ENCODE results near the gene TAF9.
A peak's percentile ranks its signal among the peaks of the same experiment; 100 is the strongest.
"Not testable (repeated sequence)": the region's sequence is repeated elsewhere in the genome, so short reads cannot be mapped to it uniquely, and the experiment has no call there.

The TAF9 gene

DNA sequence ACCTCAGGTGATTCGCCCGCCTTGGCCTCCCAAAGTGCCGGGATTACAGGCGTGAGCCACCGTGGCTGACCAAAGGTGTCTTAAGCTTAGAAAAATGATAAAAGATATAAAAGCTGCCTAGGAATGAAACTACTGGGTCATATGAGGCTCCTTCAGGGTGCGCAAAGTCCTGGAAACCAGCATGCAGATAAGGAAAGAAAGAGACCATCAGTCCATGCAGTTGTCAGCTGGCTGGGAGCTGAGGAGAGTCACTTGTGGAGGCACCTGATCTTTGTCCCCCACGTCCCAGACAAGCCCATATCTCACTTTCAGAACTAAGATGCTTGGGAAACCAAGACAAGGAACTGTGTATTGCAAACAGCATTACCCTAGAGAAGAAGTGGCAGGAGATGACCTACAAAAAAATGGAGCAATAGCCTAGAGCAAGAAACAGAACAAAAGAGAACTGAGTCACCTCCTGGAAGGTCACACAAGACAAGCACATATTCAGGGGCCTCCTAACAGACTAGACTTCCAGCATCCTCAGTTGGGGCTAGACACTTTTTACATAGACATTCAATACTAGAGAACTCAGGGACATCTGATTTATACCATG, 33.9 kb downstream of the TAF9 start:
- no peak for DNase-seq (ENCODE audit: low read depth)

DNA sequence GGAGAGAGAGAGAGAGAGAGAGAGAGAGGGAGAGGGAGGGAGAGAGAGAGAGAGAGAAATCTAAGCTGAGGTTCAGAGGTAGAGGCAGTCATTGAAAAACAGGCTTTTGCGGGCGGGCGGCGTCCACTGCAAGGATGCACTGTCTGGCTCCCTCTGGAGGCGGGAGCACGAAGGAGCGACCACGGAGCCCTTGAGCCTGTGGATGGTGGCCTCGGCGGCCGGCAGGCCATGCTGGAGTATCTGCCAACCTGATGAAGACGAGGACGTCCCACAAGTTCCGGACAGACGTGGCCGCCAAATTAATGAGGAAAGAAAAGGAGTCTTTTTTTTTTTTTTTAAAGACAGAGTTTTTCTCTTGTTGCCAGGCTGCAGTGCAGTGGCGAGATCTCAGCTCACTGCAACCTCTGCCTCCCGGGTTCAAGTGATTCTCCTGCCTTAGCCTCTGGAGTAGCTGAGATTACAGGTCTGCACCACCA, 34.5 kb downstream of the TAF9 start:
- peak; percentile 42 for DNase-seq (ENCODE audit: low read depth)

DNA sequence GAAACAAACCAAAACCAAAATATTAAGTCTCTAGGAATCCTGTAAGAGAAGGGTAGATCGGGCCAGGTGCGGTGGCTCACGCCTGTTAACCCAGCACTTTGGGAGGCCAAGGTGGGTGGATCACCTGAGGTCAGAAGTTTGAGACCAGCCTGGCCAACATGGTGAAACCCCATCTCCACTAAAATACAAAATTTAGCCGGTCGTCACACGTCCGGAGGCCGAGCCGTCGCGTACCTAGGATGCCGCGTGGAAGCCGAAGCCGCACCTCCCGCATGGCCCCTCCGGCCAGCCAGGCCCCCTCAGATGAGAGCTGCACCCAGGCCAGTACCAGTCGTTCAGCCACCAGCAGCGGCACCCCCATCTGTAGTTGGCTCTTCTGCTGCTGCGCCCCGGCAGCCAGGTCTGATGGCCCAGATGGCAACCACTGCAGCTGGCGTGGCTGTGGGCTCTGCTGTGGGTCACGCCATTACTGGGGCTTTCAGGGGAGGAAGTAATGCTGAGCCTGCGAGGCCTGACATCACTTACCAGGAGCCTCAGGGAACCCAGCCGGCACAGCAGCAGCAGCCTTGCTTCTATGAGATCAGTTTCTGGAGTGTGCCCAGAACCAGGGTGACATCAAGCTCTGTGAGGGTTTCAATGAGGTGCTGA, 35.5 kb downstream of the TAF9 start:
- DNase-seq (ENCODE audit: low read depth) = not testable (repeated sequence)

DNA sequence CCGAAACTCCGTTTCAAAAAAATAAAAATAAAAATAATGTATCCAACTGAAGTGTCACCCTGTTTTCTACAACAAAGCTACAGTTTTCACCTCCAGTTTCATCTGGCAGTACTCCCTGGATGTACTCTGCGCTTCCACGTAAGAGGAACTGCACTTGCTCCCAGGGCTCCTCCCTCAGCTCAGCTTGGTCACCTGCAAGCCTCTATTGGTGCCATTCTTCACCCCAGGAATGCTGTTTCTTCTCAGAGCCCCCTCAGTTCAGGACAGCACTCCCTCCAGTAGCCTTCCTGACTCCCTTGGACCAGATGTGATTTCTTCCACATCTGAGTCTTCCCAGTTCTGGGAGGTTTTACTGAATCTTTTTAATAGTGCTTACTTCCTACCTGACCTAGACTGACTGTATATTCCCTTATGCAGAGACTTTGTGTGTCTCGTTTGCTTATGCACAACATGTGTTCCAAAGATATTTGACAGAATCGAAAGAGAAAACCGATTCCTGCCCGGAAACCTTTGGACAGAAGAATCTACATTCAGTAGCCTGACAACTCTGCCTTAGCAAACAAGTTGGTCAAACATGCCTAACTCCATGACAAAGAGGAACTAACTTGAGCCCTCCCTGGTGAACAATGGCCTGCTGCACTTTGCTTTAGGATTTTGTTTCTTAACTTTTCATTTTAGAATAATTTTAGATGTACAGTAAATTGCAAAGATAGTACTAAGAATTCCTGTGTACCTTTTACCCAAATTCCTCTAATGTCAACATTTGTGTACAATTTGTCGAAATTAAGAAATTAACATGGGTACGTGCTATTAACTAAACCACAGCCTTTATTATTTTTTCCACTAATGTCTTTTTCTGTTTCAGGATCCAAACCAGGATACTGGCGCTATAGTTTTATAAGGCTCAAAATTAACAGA, 37.5 kb downstream of the TAF9 start:
- no peak for DNase-seq (ENCODE audit: low read depth)

DNA sequence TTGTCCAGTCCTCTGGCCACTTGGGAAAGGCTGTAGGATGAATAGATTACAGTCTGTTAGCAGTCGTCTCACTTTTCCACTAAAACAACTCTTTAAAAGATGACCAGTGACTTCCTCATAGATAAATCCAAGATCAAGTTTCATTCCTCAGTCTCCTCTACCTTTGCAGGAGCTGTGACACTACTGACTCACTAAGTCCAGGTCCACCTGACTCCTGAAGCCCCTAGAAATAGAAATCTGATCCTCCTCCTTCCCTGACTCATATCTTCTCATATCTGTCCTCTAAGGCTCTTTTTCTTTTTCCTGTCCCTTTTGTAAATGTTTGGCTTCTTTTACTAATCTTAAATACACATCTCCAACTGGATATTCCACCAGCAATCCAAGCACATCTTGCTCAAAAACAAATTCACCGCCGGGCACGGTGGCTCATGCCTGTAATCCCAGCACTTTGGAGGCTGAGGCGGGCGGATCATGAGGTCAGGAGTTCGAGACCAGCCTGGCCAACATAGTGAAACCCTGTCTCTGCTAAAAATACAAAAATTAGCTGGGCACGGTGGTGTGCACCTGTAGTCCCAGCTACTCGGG, 39.3 kb downstream of the TAF9 start:
- no peak for DNase-seq (ENCODE audit: low read depth)

- DNase-seq (ENCODE audit: low read depth) = no peak
Measured at GRCh38 chr5:69326365-69326764, 43.0 kb downstream of the TAF9 start.

DNA sequence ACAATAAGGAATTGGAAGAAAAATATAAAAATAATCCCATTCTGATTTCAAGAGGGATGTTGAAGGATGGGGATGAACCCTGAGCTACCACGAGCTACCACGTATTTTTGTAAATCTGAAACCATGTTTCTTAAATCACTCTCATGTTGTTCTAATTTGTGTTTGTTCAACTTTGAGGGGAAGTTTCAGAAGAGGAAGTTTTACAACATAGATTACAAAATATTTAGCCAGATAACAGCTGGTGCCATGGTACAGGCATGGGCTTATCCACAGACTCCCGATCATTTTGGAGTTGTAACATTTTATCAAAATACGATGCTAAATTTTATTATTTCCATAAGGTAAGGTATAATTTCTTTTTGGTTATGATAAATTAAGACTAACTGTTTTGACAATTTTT, 51.9 kb downstream of the TAF9 start:
- DNase-seq (ENCODE audit: low read depth) = no peak

GRCh38 chr5:69315972-69316371, 53.3 kb downstream of the TAF9 start:
- DNase-seq (ENCODE audit: low read depth) = no peak
